ENCODE data around the gene BCO1.
A peak's percentile ranks its signal among the peaks of the same experiment; 100 is the strongest.

The BCO1 gene

GRCh38 chr16:81293909-81294802 is 55.7 kb downstream of the BCO1 start:
- H3K27me3 ChIP-seq (ENCODE audit: low read depth) = no peaks in the 10 kb centered on the region
- no peaks in the 10 kb centered on the region for H3K9me3 ChIP-seq
- H3K4me3 ChIP-seq = no peak overlapping the region
- H3K36me3 ChIP-seq (replicated peaks) = no peaks in the 10 kb centered on the region
- in situ Hi-C loops (cut with MboI; ENCODE audit: low sequenced_read_pairs) = no loop called here
- no peaks in the 10 kb centered on the region for H3K4me1 ChIP-seq
- no peak for DNase-seq (ENCODE audit: low spot score in 2 of 2)

GRCh38 chr16:81296631-81297030 is 58.1 kb downstream of the BCO1 start:
- Histone ChIP-seq H3K36me3 (replicated peaks) (no peaks in the 10 kb centered on the region), H3K4me1 (no peaks in the 10 kb centered on the region), H3K9me3 (no peaks in the 10 kb centered on the region), H3K4me3 (no peak overlapping the region), H3K27me3 (ENCODE audit: low read depth) (no peaks in the 10 kb centered on the region)
- in situ Hi-C loops (cut with MboI; ENCODE audit: low sequenced_read_pairs) = no loop called here
- no peak for DNase-seq (ENCODE audit: low spot score in 2 of 2)

GRCh38 chr16:81307770-81308169 is 69.3 kb downstream of the BCO1 start:
- in situ Hi-C loops (cut with MboI; ENCODE audit: low sequenced_read_pairs) = no loop called here
- DNase-seq (ENCODE audit: low spot score in 2 of 2) = no peak
- Histone ChIP-seq H3K9me3 (no peaks in the 10 kb centered on the region), H3K4me1 (peaks cover 1% of the 10 kb centered on the region), H3K36me3 (replicated peaks) (peaks cover 9% of the 10 kb centered on the region), H3K4me3 (no peak overlapping the region), H3K27me3 (ENCODE audit: low read depth) (no peaks in the 10 kb centered on the region)

- no peak overlapping the region for H3K4me3 ChIP-seq
- H3K9me3 ChIP-seq = 0 out of 2 replicates have a peak, but pooled peaks cover 2% of the 10 kb centered on the region
- in situ Hi-C loops (cut with MboI; ENCODE audit: low sequenced_read_pairs) = no loop called here
- no peaks in the 10 kb centered on the region for H3K27me3 ChIP-seq (ENCODE audit: low read depth)
- no peak for DNase-seq (ENCODE audit: low spot score in 2 of 2)
- H3K4me1 ChIP-seq = peaks cover 6% of the 10 kb centered on the region
- peaks cover 13% of the 10 kb centered on the region for H3K36me3 ChIP-seq (replicated peaks)
Measured at GRCh38 chr16:81310045-81310644, 71.7 kb downstream of the BCO1 start.

- Histone ChIP-seq H3K36me3 (replicated peaks) (peaks cover 13% of the 10 kb centered on the region), H3K4me1 (peaks cover 8% of the 10 kb centered on the region), H3K4me3 (no peak overlapping the region), H3K27me3 (ENCODE audit: low read depth) (no peaks in the 10 kb centered on the region), H3K9me3 (0 out of 2 replicates have a peak, but pooled peaks cover 2% of the 10 kb centered on the region)
- no peak for DNase-seq (ENCODE audit: low spot score in 2 of 2)
- in situ Hi-C loops (cut with MboI; ENCODE audit: low sequenced_read_pairs) = no loop called here
Measured at GRCh38 chr16:81311762-81312161, 73.3 kb downstream of the BCO1 start.

- DNase-seq (ENCODE audit: low spot score in 2 of 2) = peak; percentile 75 to 87
- no peaks in the 10 kb centered on the region for H3K27me3 ChIP-seq (ENCODE audit: low read depth)
- in situ Hi-C loops (cut with MboI; ENCODE audit: low sequenced_read_pairs) = no loop called here
- H3K9me3 ChIP-seq = 0 out of 2 replicates have a peak, but pooled peaks cover 2% of the 10 kb centered on the region
- peaks cover 17% of the 10 kb centered on the region for H3K4me1 ChIP-seq
- peaks cover 13% of the 10 kb centered on the region for H3K36me3 ChIP-seq (replicated peaks)
- peak overlapping the region; percentile 79 for H3K4me3 ChIP-seq
Measured at GRCh38 chr16:81313701-81314602, 75.5 kb downstream of the BCO1 start.

GRCh38 chr16:81314603-81315270 is 76.2 kb downstream of the BCO1 start, which contains the start of gene GAN:
Gene GAN, plus strand, starts transcription at chr16:81314962. Its CDS starts 152 bp downstream, at chr16:81315114.
- Histone ChIP-seq H3K4me3 (peak within 1 kb of the TSS; percentile 79), H3K4me1 (peaks cover 17% of the 10 kb centered on the region), H3K36me3 (replicated peaks) (peaks cover 13% of the 10 kb centered on the region), H3K27me3 (ENCODE audit: low read depth) (no peaks in the 10 kb centered on the region), H3K9me3 (0 out of 2 replicates have a peak, but pooled peaks cover 2% of the 10 kb centered on the region)
- in situ Hi-C loops (cut with MboI; ENCODE audit: low sequenced_read_pairs) = no loop called here
- DNase-seq (ENCODE audit: low spot score in 2 of 2) = peak; percentile 93 to 97

GRCh38 chr16:81315271-81316175 is 77.0 kb downstream of the BCO1 start:
- Histone ChIP-seq H3K9me3 (0 out of 2 replicates have a peak, but pooled peaks cover 2% of the 10 kb centered on the region), H3K27me3 (ENCODE audit: low read depth) (no peaks in the 10 kb centered on the region), H3K4me3 (peak overlapping the region; percentile 79), H3K36me3 (replicated peaks) (peaks cover 13% of the 10 kb centered on the region), H3K4me1 (peaks cover 17% of the 10 kb centered on the region)
- DNase-seq (ENCODE audit: low spot score in 2 of 2) = peak in 1 of 2 experiments; percentile 41
- in situ Hi-C loops (cut with MboI; ENCODE audit: low sequenced_read_pairs) = no loop called here

GRCh38 chr16:81316176-81316496 is 77.6 kb downstream of the BCO1 start:
- H3K4me3 ChIP-seq = peak overlapping the region; percentile 79
- no peaks in the 10 kb centered on the region for H3K27me3 ChIP-seq (ENCODE audit: low read depth)
- in situ Hi-C loops (cut with MboI; ENCODE audit: low sequenced_read_pairs) = no loop called here
- DNase-seq (ENCODE audit: low spot score in 2 of 2) = no peak
- peaks cover 17% of the 10 kb centered on the region for H3K4me1 ChIP-seq
- H3K36me3 ChIP-seq (replicated peaks) = peaks cover 13% of the 10 kb centered on the region
- 0 out of 2 replicates have a peak, but pooled peaks cover 2% of the 10 kb centered on the region for H3K9me3 ChIP-seq

GRCh38 chr16:81318711-81319110 is 80.2 kb downstream of the BCO1 start:
- Histone ChIP-seq H3K9me3 (0 out of 2 replicates have a peak, but pooled peaks cover 2% of the 10 kb centered on the region), H3K4me1 (peaks cover 12% of the 10 kb centered on the region), H3K4me3 (no peak overlapping the region), H3K36me3 (replicated peaks) (peaks cover 3% of the 10 kb centered on the region), H3K27me3 (ENCODE audit: low read depth) (no peaks in the 10 kb centered on the region)
- in situ Hi-C loops (cut with MboI; ENCODE audit: low sequenced_read_pairs) = no loop called here
- peak in 1 of 2 experiments; percentile 19 for DNase-seq (ENCODE audit: low spot score in 2 of 2)

GRCh38 chr16:81319221-81319912 is 80.9 kb downstream of the BCO1 start:
- Histone ChIP-seq H3K4me3 (no peak overlapping the region), H3K9me3 (0 out of 2 replicates have a peak, but pooled peaks cover under 1% of the 10 kb centered on the region), H3K27me3 (ENCODE audit: low read depth) (no peaks in the 10 kb centered on the region), H3K36me3 (replicated peaks) (peaks cover 3% of the 10 kb centered on the region), H3K4me1 (peaks cover 12% of the 10 kb centered on the region)
- in situ Hi-C loops (cut with MboI; ENCODE audit: low sequenced_read_pairs) = no loop called here
- no peak for DNase-seq (ENCODE audit: low spot score in 2 of 2)

- in situ Hi-C loops (cut with MboI; ENCODE audit: low sequenced_read_pairs) = no loop called here
- DNase-seq (ENCODE audit: low spot score in 2 of 2) = no peak
- Histone ChIP-seq H3K4me3 (no peak overlapping the region), H3K4me1 (peaks cover 12% of the 10 kb centered on the region), H3K27me3 (ENCODE audit: low read depth) (no peaks in the 10 kb centered on the region), H3K36me3 (replicated peaks) (no peaks in the 10 kb centered on the region), H3K9me3 (no peaks in the 10 kb centered on the region)
Measured at GRCh38 chr16:81321039-81321438, 82.5 kb downstream of the BCO1 start.
